Osteocyte (in vitro differentiated cells): ENCODE results near the gene PLCB4. TPM values are rescaled to one million over a fixed set of nuclear protein-coding genes. Genes with fewer than 3 reads are reported as not detected.
A peak's percentile ranks its signal among the peaks of the same experiment; 100 is the strongest.

Experiments used
- DNase-seq: peaks from one replicate; pipeline ENCODE4 v3.0.0; 2021; ENCODE audit warnings: mixed read lengths; ENCODE audit not compliant: unreplicated experiment; ENCODE audit errors: extremely low spot score
- H3K27ac Mint-ChIP-seq: one replicate; pipeline ENCODE4 v1.8.0; 2021; ENCODE audit warnings: mild to moderate bottlenecking, mixed read lengths; ENCODE audit not compliant: unreplicated experiment
- H3K27me3 Mint-ChIP-seq: one replicate; pipeline ENCODE4 v1.8.0; 2021; ENCODE audit warnings: mixed read lengths; ENCODE audit not compliant: unreplicated experiment
- H3K36me3 Mint-ChIP-seq: one replicate; pipeline ENCODE4 v1.8.0; 2021; ENCODE audit warnings: mixed read lengths; ENCODE audit not compliant: unreplicated experiment
- H3K4me1 Mint-ChIP-seq: one replicate; pipeline ENCODE4 v1.8.0; 2021; ENCODE audit warnings: mixed read lengths; ENCODE audit not compliant: unreplicated experiment
- H3K4me3 Mint-ChIP-seq: one replicate; pipeline ENCODE4 v1.8.0; 2021; ENCODE audit warnings: mild to moderate bottlenecking, moderate library complexity, mixed read lengths; ENCODE audit not compliant: unreplicated experiment
- H3K9me3 Mint-ChIP-seq: one replicate; pipeline ENCODE4 v1.8.0; 2021; ENCODE audit warnings: mixed read lengths; ENCODE audit not compliant: unreplicated experiment
- total RNA-seq: library from RNA; stranded (reverse); gene quantifications from 2 replicates; pipeline ENCODE4 v1.2.1, GENCODE V29; 2021
- TF ChIP-seq, protein P1 (sequence below): fragments of 200-600 bp; sonication (generic); IDR thresholded peaks from 2 replicates; pipeline ENCODE4 v1.5.0; 2021; ENCODE audit warnings: antibody characterized with exemption, mild to moderate bottlenecking, moderate library complexity

PLCB4 gene
- total RNA-seq, 1 donor from 2014 or later = 5.3 TPM

DNA sequence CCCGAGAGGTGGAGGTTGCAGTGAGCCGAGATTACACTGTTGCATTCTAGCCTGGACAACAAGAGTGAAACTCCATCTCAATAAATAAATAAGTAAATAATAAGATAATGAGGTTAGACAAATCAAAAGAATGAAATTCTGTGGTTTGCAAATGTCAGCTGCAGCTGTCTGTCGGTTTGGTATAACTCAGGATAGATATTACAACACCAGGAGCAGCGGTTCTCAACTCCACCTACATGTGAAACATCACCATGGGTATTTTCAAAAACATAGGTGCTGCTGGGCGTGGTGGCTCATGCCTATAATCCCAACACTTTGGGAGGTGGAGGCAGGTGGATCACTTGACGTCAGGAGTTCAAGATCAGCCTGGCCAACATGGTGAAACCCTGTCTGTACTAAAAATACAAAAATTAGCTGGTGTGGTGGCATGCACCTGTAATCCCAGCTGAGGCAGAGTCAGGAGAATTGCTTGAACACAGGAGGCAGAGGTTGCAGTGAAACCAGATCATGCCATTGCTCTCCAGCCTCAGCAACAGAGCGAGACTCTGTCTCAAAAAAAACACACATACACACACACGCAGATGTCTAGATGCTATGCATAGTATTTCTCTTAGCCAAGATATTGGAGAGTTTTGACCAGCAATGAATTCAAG is 319.4 kb downstream of the PLCB4 start:
- H3K27ac Mint-ChIP-seq = no peak overlapping the region
- no peak overlapping the region for H3K4me3 Mint-ChIP-seq
- TF ChIP-seq, protein P1, sequence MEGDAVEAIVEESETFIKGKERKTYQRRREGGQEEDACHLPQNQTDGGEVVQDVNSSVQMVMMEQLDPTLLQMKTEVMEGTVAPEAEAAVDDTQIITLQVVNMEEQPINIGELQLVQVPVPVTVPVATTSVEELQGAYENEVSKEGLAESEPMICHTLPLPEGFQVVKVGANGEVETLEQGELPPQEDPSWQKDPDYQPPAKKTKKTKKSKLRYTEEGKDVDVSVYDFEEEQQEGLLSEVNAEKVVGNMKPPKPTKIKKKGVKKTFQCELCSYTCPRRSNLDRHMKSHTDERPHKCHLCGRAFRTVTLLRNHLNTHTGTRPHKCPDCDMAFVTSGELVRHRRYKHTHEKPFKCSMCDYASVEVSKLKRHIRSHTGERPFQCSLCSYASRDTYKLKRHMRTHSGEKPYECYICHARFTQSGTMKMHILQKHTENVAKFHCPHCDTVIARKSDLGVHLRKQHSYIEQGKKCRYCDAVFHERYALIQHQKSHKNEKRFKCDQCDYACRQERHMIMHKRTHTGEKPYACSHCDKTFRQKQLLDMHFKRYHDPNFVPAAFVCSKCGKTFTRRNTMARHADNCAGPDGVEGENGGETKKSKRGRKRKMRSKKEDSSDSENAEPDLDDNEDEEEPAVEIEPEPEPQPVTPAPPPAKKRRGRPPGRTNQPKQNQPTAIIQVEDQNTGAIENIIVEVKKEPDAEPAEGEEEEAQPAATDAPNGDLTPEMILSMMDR = no peak
- H3K36me3 Mint-ChIP-seq = peaks cover 16% of the 10 kb centered on the region
- no peaks in the 10 kb centered on the region for H3K27me3 Mint-ChIP-seq
- H3K9me3 Mint-ChIP-seq = no peaks in the 10 kb centered on the region
- DNase-seq = no peak
- peaks cover 14% of the 10 kb centered on the region for H3K4me1 Mint-ChIP-seq

DNA sequence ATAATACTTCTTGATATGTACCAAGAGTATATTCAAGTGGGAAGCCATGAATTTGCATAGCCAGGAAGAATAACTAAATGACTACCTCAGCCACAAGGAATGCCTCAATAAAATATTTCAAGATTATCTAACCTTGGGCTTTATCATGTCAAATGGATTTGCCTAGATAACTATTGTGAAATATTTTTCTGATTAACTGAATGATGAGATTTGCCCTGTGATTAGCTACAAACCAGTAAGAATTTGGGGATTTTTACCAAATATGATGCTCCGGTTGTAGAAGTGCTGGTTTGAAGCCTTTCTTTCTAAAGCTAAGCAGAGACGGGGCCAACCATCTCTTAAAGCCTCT is 319.9 kb downstream of the PLCB4 start:
- Mint-ChIP-seq H3K27ac (no peak overlapping the region), H3K9me3 (no peaks in the 10 kb centered on the region), H3K36me3 (peaks cover 13% of the 10 kb centered on the region), H3K4me1 (peaks cover 15% of the 10 kb centered on the region), H3K4me3 (no peak overlapping the region), H3K27me3 (no peaks in the 10 kb centered on the region)
- DNase-seq = no peak
- TF ChIP-seq, protein P1 = no peak

DNA sequence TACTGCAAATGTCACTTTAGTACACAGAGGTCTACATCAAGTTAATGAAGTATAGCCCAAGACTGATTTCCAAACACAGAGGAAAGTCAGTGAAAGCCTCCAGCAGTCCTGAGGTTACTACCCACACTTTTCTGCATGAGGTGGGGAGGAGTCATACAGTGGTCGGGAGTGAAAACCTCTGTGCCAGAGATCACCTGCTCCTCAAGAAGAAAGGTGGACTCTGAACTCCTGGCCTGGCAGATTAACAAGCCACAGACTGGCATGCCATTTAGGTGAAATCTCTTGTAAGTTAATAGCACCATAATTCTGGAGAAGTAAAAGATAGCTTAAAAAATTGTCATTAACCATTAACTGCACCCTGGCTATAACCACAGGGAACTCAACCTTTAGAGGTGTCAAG is 320.5 kb downstream of the PLCB4 start:
- Mint-ChIP-seq H3K27me3 (no peaks in the 10 kb centered on the region), H3K4me3 (no peak overlapping the region), H3K27ac (no peak overlapping the region), H3K36me3 (peaks cover 7% of the 10 kb centered on the region), H3K4me1 (peaks cover 15% of the 10 kb centered on the region), H3K9me3 (no peaks in the 10 kb centered on the region)
- no peak for DNase-seq
- TF ChIP-seq, protein P1 = no peak

DNA sequence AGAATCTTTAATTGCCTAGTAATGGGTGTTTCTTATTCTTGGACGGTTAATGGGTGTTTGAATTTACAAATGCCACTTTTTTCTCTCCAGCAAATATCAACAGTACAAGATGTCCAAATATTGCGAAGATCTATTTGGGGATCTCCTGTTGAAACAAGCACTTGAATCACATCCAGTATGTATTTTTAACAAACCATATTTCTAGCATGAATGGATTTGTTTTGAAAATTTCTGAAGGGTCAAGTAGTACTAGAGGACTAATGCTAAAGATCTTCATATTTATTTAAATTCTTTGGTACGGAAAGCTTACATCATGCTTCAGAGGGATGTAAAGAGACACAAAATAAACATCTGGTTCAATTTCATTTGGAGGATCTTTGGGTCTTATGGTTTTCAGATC is 321.6 kb downstream of the PLCB4 start:
- no peak for DNase-seq
- no peaks in the 10 kb centered on the region for H3K9me3 Mint-ChIP-seq
- H3K4me1 Mint-ChIP-seq = peaks cover 15% of the 10 kb centered on the region
- no peaks in the 10 kb centered on the region for H3K27me3 Mint-ChIP-seq
- peaks cover 2% of the 10 kb centered on the region for H3K36me3 Mint-ChIP-seq
- H3K27ac Mint-ChIP-seq = no peak overlapping the region
- H3K4me3 Mint-ChIP-seq = no peak overlapping the region
- TF ChIP-seq, protein P1 = no peak

DNA sequence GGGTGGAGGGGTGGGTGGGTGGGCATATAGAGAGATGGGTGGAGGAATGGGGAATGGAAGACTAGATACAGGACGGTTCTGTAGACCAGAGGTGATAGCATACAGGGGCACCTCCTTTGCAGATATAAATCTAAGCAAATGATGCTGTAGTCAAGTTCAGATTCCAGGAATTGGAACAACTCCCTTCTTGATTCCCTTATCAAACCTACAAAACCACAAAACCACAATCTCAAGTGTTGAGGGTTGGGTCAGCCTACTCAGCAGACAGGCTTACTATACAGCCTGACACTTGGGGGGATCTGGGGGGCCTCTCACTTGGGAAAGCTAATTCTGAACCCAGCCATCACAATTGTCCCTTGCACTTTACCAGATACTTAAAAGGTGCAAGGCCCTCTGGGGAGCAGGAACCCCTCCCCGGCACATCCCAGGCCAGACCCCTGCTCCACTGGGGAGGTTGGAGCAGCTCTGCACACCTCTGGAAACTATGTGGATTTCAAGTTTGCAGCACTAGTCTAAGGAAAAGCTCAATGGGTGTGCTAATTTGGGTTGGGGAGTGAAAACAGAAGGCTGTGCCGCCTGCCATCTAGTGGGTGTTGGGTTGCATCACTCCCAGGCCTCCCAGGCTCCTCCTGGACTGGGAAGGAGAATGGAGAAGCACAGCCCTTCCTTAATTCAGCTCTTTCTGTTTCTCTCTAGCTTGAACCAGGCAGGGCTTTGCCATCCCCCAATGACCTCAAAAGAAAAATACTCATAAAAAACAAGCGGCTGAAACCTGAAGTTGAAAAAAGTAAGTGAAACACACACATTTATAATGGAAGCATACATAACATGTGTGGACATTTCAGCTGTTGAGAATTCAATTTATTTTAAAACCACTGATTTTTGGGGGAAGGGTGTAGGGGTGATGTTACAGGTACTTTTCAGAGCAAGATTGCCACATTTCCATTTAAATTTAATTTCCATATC is 324.3 kb downstream of the PLCB4 start:
- H3K9me3 Mint-ChIP-seq = no peaks in the 10 kb centered on the region
- peak; percentile 86 for DNase-seq
- no peaks in the 10 kb centered on the region for H3K27me3 Mint-ChIP-seq
- TF ChIP-seq, protein P1 = peak; percentile 92
- H3K4me3 Mint-ChIP-seq = no peak overlapping the region
- H3K4me1 Mint-ChIP-seq = peaks cover 15% of the 10 kb centered on the region
- H3K27ac Mint-ChIP-seq = no peak overlapping the region
- H3K36me3 Mint-ChIP-seq = peaks cover 5% of the 10 kb centered on the region
